ENCODE data around the gene POLR3GL. TPM values are rescaled to one million over a fixed set of nuclear protein-coding genes. Genes with fewer than 3 reads are reported as not detected.

The POLR3GL gene
- total RNA-seq, 1 donor from 2014 or later, result 21.4 TPM

DNA sequence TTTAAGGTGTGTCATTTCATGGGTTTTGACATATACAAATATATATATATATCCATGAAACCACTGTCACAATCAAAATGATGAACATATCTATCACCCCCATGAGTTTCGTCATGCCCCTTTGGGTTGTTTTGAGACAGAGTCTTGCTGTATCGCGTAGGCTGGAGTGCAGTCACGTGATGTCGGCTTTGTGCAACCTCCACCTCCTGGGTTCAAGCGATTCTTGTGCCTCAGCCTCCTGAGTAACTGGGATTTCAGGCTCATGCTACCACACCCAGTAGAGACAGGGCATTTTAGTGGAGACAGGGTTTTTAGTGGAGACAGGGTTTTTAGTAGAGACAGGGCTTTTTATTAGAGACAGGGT, 49.1 kb downstream of the POLR3GL start:
- Histone ChIP-seq H3K9me3 (no peaks in the 10 kb centered on the region), H3K4me3 (no peak overlapping the region), H3K27ac (no peak overlapping the region), H3K27me3 (no peaks in the 10 kb centered on the region), H3K4me1 (peaks cover 17% of the 10 kb centered on the region), H3K36me3 (no peaks in the 10 kb centered on the region)
- DNase-seq (no peak), ATAC-seq (no peak)
- TF ChIP-seq, protein P1, sequence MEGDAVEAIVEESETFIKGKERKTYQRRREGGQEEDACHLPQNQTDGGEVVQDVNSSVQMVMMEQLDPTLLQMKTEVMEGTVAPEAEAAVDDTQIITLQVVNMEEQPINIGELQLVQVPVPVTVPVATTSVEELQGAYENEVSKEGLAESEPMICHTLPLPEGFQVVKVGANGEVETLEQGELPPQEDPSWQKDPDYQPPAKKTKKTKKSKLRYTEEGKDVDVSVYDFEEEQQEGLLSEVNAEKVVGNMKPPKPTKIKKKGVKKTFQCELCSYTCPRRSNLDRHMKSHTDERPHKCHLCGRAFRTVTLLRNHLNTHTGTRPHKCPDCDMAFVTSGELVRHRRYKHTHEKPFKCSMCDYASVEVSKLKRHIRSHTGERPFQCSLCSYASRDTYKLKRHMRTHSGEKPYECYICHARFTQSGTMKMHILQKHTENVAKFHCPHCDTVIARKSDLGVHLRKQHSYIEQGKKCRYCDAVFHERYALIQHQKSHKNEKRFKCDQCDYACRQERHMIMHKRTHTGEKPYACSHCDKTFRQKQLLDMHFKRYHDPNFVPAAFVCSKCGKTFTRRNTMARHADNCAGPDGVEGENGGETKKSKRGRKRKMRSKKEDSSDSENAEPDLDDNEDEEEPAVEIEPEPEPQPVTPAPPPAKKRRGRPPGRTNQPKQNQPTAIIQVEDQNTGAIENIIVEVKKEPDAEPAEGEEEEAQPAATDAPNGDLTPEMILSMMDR (IDR thresholded peaks at IDR 0.05), result no peak
- intact Hi-C loops (cut with DNase I), result loop anchor here (5.0 to 10.0 kb wide), 3 partner anchors 36 to 159 kb away; partner anchors contain the start of gene PIAS3

DNA sequence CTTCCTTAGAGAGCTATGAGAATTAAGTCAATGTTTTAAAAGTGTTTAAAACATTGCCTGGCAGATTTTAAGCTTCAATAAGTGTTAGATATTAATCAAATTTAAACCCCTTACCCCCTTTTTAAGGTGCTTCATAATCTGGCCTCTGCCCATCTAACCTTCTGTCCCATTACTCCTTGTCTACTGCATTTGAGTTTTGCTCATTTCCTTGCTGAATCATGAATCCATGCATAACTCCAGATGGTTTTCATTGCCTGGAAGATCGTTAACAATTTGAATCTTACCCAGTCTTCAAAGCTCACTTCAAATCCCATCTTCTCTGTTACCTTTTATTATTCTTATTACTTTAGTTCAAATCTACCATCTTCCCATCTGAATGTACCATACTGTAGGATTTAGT, 52.4 kb downstream of the POLR3GL start:
- H3K4me3 ChIP-seq, result no peak overlapping the region
- intact Hi-C loops (cut with DNase I), result loop anchor here (10.0 kb wide), 2 partner anchors 122 to 162 kb away; partner anchors contain the start of gene PIAS3
- H3K9me3 ChIP-seq, result no peaks in the 10 kb centered on the region
- TF ChIP-seq, protein P1 (IDR thresholded peaks at IDR 0.05), result no peak
- peaks cover 14% of the 10 kb centered on the region for H3K27me3 ChIP-seq
- DNase-seq (no peak), ATAC-seq (no peak)
- H3K4me1 ChIP-seq, result peaks cover 9% of the 10 kb centered on the region
- H3K27ac ChIP-seq, result no peak overlapping the region
- H3K36me3 ChIP-seq, result no peaks in the 10 kb centered on the region

DNA sequence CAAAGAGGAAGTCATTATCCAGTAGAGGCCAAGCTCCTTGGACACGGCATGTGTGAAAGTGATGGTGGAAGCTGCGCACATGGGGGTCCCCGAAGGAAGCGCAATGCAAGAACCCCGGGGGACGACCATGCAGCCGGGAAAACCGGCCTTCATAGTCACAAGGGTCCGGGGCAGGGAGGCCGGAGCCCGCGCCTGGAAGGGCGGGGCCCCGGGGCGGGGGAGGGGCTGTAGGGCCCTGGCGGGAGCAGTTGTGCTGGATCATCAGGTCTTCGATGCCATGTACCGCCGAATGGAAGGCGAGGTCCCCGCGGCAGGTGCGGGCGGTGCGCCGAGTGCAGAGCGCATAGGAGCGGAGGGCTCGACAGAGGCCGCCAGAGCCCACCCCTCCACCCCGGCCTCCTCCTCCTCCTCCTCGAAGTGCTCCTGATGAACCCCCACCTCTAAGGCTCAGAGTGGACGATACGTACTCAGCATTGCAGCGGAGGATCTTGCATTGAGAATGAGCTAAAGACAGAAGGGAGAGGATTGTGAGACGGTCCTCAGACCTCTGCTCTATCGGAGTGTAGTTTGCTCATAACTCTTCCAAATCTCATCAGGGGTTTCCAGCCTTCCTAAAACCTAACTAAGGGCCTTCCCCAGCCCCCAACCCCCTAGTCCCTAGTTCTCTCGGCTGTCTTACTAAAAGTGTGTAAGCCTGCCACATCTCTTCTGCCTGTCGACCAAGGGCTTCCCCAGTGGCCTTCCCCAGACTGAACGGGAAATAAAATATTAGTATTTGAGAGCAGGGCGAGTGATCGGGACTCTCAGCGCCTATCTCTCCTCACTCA, 55.0 kb downstream of the POLR3GL start:
- Histone ChIP-seq H3K4me3 (peak overlapping the region; percentile 26), H3K4me1 (peaks cover 9% of the 10 kb centered on the region), H3K27me3 (peaks cover 14% of the 10 kb centered on the region), H3K27ac (no peak overlapping the region), H3K9me3 (no peaks in the 10 kb centered on the region), H3K36me3 (no peaks in the 10 kb centered on the region)
- intact Hi-C loops (cut with DNase I), result loop anchor here (10.0 kb wide), 2 partner anchors 125 to 165 kb away; partner anchors contain the start of gene PIAS3
- ATAC-seq (peak; percentile 58), DNase-seq (no peak)
- TF ChIP-seq, protein P1 (IDR thresholded peaks at IDR 0.05), result no peak

DNA sequence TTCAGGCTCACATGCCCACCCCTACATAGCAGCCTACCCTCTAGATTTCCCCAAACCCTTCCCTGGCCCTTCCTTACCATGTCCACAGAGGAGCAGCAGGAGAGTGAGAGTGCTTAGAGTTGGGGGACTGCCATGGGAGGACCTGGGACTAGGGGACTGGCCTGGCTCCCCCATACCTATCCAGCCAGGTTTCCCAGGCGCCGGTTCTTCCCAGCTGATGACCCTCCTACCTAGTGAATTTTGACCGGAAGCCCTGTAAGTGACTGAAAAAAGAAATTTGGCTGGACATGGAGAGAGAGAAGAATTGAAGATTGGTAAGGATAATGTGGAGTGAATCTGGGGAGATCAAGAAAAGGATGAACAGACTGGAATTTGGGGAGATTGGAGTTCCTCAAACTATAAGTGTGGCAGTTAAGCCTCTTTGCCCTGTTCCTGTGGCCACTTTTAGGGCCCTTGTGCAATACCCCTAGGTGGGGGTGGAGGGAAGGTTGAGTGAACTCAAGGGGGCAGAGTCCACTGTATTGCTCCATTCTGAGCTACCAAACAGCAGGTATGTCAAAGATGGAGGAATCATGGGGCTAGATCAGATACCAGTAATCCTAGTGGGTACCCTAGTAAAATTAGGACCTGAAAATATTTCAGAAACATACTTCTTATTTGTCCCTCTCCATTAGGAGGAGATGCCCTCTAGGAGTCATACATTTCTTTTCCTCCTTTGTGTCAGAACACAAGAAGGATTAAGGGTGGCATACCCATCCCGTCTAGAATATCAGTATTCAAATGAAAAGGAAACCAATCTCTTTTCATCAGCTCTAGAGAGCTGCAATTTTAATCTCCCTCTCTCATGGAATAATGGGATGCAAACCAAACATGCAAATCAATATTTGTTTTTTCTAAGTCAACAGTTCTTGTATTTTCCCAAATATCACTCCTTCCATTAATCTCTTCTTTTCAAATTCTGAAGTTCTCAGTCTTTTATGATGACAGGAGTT, 55.9 kb downstream of the POLR3GL start:
- Histone ChIP-seq H3K9me3 (no peaks in the 10 kb centered on the region), H3K27me3 (peaks cover 14% of the 10 kb centered on the region), H3K4me1 (peaks cover 9% of the 10 kb centered on the region), H3K36me3 (no peaks in the 10 kb centered on the region), H3K4me3 (no peak overlapping the region), H3K27ac (no peak overlapping the region)
- peak; percentile 64 for ATAC-seq
- intact Hi-C loops (cut with DNase I), result no loop called here
- DNase-seq, result no peak
- TF ChIP-seq, protein P1 (IDR thresholded peaks at IDR 0.05), result no peak

DNA sequence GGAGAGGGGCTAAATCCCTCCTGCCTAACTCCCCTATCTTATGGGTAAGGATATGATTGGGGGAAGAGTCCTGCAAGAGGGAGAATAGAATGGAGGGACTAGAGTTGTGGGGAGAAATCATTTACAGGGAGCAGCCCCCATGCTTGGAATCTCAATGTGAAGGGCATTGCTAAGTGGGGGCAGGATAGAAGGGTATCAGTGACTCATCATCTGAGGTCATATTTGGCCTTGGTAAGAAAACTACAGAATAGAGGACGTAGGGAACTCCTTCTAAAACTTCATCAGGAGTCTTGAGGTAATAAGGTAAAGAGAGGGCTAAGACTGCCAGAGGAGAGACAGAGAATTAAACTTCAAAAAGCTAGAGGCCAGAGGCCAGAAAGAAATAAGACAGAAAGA, 56.6 kb downstream of the POLR3GL start:
- no peak for DNase-seq
- TF ChIP-seq, protein P1 (IDR thresholded peaks at IDR 0.05), result no peak
- no peak for ATAC-seq
- Histone ChIP-seq H3K4me3 (no peak overlapping the region), H3K27me3 (peaks cover 14% of the 10 kb centered on the region), H3K27ac (no peak overlapping the region), H3K36me3 (no peaks in the 10 kb centered on the region), H3K9me3 (no peaks in the 10 kb centered on the region), H3K4me1 (peaks cover 9% of the 10 kb centered on the region)
- intact Hi-C loops (cut with DNase I), result no loop called here

All from upper lobe of right lung (tissue), 1 donor.